HEK293T (cell line): ENCODE data around the gene TAP1.

ENCODE experiments used
- ARNT ChIP-seq: fragments of 450-650 bp; IDR thresholded peaks from 2 replicates; pipeline ENCODE4 v1.6.1; 2017; ENCODE audit warnings: mild to moderate bottlenecking
- BHLHE40 ChIP-seq: fragments of 450-650 bp; IDR thresholded peaks from 2 replicates; pipeline ENCODE4 v1.6.1; 2016; ENCODE audit warnings: mild to moderate bottlenecking, moderate library complexity, borderline replicate concordance
- CTBP1 ChIP-seq: fragments of 450-650 bp; IDR thresholded peaks from 2 replicates; pipeline ENCODE4 v1.6.1; 2016; ENCODE audit warnings: borderline replicate concordance
- FOXK2 ChIP-seq: fragments of 450-650 bp; IDR thresholded peaks from 2 replicates; pipeline ENCODE4 v1.6.1; 2016; ENCODE audit warnings: mild to moderate bottlenecking
- FOXM1 ChIP-seq: fragments of 450-650 bp; IDR thresholded peaks from 2 replicates; pipeline ENCODE4 v1.6.1; 2017; ENCODE audit warnings: mild to moderate bottlenecking, borderline replicate concordance
- HDGF ChIP-seq: fragments of 450-650 bp; IDR thresholded peaks from 2 replicates; pipeline ENCODE4 v1.6.1; 2017; ENCODE audit warnings: antibody characterized with exemption, borderline replicate concordance
- LEF1 ChIP-seq: fragments of 450-650 bp; IDR thresholded peaks from 2 replicates; pipeline ENCODE4 v1.6.1; 2017; ENCODE audit warnings: mild to moderate bottlenecking, borderline replicate concordance
- NFRKB ChIP-seq: fragments of 450-650 bp; IDR thresholded peaks from 2 replicates; pipeline ENCODE4 v1.6.1; 2016; ENCODE audit warnings: mild to moderate bottlenecking, moderate library complexity
- PKNOX1 ChIP-seq: fragments of 450-650 bp; IDR thresholded peaks from 2 replicates; pipeline ENCODE4 v1.6.1; 2016
- SP1 ChIP-seq: fragments of 450-650 bp; IDR thresholded peaks from 2 replicates; pipeline ENCODE4 v1.6.1; 2017
- SUZ12 ChIP-seq: fragments of 450-650 bp; IDR thresholded peaks from 2 replicates; pipeline ENCODE4 v1.6.1; 2016; ENCODE audit warnings: mild to moderate bottlenecking
- TARDBP ChIP-seq: fragments of 450-650 bp; IDR thresholded peaks from 2 replicates; pipeline ENCODE4 v1.6.1; 2016
- ZNF384 ChIP-seq: fragments of 450-650 bp; IDR thresholded peaks from 2 replicates; pipeline ENCODE4 v1.6.1; 2016

GRCh38 chr6:32854376-32855178 is 1.1 kb upstream of the TAP1 start:
- TF ChIP-seq FOXM1: no peak
- no peak for TF ChIP-seq SUZ12
- no peak for TF ChIP-seq SP1
- no peak for TF ChIP-seq PKNOX1
- no peak for TF ChIP-seq CTBP1
- TF ChIP-seq ARNT: no peak
- no peak for TF ChIP-seq BHLHE40
- TF ChIP-seq ZNF384: no peak
- no peak for TF ChIP-seq HDGF
- no peak for TF ChIP-seq TARDBP
- TF ChIP-seq FOXK2: no peak
- no peak for TF ChIP-seq NFRKB
- no peak for TF ChIP-seq LEF1
